Measurements from ENCODE around the gene MYO5A.
"Not testable (repeated sequence)": the region's sequence is repeated elsewhere in the genome, so short reads cannot be mapped to it uniquely, and the experiment has no call there.

Gene MYO5A

DNA sequence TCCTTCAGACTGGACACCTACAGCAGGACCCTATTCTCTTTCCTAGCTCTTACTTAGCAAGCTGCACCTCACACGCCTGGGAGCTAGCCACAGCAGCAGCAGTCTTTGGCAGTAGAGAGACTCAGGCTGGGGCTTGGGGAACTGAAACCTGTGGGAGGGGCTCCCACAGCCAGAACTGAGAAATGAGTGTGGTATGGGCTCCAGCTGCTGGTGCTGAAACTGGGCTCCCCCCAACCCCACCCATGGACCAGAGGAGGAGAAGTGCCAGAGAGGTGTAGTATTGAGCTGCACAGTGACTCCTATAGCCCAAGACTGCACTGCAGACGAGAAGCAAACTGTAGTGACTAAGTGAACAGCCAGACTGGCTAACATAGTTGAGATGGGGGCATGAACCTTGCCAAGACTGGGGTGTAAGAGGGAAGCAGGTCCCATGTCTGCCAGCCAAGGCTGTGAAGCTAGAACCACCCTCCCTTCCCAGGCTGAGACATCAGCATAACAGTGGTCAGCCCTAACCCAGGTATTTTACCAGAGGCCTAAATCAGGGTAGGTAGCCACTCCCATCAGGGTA lies 62.5 kb downstream of the MYO5A start:
- peak in 1 of 2 donors; percentile 8 for DNase-seq (ENCODE audit: low read depth in 1 of 2, low spot score in 1 of 2)

DNA sequence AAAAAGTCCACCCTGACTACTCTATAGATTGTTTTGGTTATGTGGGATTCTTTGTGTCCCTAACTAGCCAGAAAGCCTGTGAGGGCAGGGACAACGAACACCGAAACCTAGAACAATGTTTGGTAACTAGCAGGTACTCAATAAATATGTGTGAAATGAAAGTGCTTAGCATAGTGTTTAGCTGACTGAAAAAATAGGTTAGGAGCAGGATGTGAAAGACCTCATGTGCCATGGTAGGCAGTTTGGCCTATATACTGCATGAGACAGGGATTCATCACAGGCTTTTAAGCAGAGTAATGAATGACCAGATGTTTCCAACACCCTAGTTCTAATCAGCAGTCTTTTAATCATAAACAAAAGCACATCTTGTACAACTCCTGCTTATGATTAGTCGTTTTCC lies 64.2 kb downstream of the MYO5A start:
- DNase-seq (ENCODE audit: low read depth in 1 of 2, low spot score in 1 of 2), result no peak

DNA sequence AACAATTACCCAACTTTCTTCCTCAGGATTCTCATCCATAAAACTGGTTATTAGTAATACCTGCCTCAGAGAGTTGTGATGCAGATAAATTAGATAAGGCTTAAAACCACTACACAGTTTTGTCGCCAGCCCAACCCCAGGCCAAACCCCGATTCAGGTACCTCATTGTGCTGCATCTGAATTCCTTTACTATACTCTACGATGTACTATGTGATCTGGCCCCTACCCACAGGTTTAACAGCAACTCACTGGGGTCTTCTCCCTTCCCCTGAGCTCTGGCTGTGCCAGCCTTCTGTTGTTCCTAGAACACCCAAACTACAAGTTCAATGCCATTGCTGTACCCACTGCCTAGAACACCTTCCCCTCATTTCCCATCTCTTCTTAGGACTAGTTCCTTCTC lies 64.6 kb downstream of the MYO5A start:
- DNase-seq (ENCODE audit: low read depth in 1 of 2, low spot score in 1 of 2), result no peak

DNA sequence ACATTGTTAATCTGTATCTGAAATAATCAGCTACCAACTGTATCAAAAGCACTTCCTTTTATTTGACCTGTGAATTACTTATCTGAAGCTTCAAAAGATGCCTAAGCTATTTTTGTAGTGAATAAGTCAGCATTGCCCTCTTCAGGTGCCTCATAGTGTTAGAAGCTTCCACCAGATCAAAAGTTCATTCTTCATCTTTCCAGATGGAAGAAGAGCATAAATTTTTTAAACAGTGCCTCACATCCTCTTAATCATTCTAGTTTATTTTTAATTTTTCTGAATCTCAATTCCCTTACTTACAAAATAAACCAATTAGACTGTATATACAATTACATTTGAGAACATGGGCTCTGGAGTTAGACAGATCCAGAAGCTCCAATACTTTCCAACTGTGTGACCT lies 65.0 kb downstream of the MYO5A start:
- DNase-seq (ENCODE audit: low read depth in 1 of 2, low spot score in 1 of 2), result no peak

DNA sequence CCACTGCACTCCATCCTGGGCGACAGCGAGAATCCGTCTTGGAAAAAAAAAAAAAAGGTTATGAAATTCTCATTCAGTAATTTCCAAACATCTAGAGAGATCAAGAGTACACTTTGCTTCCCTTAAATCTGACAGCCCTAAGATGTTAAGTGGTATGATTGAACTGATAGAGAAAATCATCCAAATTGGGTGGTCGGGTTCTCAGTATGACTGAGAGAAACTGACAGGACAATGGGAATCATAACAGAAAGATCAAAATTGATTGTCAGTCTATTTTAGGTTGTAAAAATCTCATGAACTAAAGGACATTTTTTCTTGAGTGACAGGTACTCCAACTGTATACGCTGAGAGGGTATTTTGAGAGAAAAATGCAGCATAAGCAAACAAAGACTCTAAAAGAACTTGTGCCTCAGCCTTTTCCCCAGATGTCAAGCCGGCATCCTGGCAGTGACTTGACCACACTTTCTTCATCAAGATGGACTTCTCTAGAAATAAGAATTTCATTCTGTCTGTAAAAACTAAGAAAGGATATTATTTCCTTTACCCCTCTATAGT lies 65.8 kb downstream of the MYO5A start:
- DNase-seq (ENCODE audit: low read depth in 1 of 2, low spot score in 1 of 2), result no peak

DNA sequence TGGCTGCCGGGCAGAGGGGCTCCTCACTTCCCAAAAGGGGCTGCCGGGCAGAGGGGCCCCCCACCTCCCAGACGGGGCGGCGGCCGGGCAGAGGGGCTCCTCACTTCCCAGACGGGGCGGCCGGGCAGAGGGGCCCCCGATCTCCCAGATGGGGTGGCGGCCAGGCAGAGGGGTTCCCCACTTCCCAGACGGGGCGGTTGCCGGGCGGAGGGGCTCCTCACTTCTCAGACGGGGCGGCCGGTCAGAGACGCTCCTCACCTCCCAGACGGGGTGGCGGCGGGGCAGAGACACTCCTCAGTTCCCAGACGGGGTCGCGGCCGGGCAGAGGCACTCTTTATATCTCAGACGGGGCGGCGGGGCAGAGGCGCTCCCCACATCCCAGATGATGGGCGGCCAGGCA lies 69.0 kb downstream of the MYO5A start:
- not testable (repeated sequence) for DNase-seq (ENCODE audit: low read depth in 1 of 2, low spot score in 1 of 2)

DNA sequence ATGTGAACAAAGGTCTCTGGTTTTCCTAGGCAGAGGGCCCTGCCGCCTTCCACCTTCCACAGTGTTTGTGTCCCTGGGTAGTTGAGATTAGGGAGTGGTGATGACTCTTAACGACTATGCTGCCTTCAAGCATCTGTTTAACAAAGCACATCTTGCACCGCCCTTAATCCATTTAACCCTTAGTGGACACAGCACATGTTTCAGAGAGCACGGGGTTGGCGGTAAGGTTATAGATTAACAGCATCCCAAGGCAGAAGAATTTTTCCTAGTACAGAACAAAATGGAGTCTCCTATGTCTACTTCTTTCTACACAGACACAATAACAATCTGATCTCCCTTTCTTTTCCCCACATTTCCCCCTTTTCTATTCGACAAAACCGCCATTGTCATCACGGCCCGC lies 69.4 kb downstream of the MYO5A start:
- not testable (repeated sequence) for DNase-seq (ENCODE audit: low read depth in 1 of 2, low spot score in 1 of 2)

DNA sequence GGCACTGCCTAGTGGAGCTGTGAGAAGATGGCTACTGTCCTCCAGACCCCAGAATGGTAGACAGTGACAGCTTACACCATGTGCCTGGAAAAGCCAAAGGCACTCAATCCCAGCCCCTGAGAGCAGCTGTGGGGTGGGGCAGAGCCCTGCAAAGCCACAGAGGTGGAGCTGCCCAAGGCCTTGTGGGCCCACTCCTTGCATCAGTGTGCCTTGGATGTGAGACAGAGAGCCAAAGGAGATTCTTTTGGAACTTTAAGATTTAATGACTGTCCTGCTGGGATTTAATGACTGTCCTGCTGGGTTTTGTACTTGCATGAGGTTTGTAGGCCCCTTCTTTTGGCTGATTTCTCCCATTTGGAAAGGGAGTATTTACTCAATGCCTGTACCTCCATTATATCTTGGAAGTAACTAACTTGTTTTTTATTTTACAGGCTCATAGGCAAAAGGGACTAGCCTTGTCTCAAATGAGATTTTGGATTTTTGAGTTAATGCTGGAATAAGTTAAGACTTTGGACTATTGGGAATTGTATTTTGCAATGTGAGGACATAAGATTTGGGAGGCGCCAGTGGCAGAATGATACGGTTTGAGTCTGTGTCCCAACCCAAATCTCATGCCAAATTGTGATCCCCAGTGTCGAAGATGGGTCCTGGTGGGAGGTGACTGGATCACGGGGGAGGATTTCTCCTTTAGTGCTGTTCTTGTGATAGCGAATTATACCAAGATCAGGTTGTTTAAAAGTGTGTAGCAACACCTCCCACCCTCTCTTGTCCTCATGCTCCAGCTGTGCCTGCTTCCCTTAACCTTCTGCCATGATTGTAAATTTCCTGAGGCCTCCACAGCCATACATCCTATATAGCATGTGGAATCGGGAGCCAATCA lies 80.4 kb downstream of the MYO5A start:
- no peak for DNase-seq (ENCODE audit: low read depth in 1 of 2, low spot score in 1 of 2)

DNA sequence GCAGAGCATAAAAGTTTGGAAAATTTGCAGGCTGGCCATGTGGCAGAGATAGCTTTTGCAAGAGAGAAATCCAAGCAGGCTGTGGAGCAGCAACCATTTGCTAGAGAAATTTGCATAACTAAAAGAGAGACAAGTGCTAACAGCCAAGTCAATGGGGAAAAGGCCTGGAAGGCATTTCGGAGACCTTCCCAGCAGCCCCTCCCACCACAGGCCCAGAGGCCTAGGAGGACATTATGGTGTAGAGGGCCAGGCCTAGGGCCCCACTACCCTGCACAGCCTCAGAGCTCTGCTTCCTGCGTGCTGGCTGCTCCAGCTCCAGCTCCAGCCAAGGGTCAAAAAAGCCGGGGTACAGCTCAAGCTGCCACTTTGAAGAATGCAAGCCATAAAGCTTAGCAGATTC lies 82.7 kb downstream of the MYO5A start:
- DNase-seq (ENCODE audit: low read depth in 1 of 2, low spot score in 1 of 2), result no peak

DNA sequence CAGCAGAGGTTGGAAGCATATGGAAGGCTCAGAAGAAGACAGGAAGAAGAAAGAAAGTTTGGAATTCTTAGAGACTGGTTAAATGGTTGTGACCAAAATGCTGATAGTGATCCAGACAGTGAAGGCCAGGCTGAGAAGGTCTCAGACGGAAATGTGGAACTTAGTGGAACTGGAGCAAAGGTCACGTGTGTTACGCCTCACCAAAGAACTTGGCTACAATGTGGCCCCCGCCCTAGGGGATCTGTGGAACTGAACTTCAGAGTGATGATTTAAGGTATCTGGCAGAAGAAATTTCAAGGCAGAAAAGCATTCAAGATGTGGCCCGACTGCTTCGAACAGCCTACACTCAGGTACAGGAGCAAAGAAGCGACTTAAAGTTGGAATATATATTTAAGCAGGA lies 83.1 kb downstream of the MYO5A start:
- DNase-seq (ENCODE audit: low read depth in 1 of 2, low spot score in 1 of 2), result no peak

DNA sequence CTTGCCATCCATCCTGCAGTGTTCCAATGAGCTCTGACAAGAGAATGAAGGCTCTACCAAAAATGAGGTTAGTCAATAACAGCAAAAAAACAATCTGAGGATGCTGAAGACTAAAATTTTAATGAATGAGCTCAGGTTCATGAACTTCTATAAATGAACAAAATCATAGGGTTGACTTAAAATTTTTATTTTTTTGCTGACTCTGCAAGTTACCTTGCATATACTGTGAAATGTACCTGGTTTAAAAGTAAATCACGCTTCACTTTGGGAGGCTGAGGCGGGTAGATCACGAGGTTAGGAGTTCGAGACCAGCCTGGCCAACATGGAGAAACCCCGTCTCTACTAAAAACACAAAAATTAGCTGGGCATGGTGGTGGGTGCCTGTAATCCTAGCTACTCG lies 85.5 kb downstream of the MYO5A start:
- not testable (repeated sequence) for DNase-seq (ENCODE audit: low read depth in 1 of 2, low spot score in 1 of 2)

DNA sequence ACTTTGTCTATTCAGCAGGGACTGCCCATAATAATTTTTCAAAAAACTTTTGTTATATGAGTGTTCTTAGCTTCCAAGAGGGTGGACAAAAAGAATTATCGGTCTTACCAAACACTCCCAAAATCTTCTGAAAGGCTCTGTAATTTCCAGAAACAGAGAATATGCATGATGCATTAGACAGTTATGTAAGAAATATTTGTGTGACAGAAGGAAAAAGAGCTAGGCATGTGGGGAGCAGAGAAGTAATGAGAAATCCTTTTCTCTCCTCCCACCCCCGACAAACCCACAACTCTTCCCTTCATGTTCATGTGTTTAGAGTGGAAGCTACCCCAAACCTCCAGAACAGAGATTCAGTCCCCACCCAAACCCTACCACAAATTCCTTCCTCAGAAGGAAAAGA lies 86.8 kb downstream of the MYO5A start:
- no peak for DNase-seq (ENCODE audit: low read depth in 1 of 2, low spot score in 1 of 2)

DNA sequence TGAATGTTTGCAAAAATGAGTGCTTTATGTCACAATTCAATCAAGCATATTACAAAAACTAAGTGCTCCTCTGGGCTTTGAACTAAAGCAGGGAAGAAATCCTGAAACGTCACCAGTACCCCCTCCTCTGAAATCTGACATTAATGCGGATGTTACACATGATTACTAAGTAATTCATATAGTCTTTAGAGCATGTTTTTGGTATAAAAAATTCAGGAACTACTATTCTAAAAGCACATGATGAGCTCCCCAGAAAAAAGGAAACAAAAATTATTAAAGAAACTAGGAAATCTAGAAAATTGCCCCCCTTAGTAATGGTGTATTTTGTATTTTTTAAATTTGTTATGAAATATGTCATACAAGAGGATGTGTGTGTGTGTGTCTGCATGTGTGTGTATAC lies 87.7 kb downstream of the MYO5A start:
- DNase-seq (ENCODE audit: low read depth in 1 of 2, low spot score in 1 of 2), result no peak

DNA sequence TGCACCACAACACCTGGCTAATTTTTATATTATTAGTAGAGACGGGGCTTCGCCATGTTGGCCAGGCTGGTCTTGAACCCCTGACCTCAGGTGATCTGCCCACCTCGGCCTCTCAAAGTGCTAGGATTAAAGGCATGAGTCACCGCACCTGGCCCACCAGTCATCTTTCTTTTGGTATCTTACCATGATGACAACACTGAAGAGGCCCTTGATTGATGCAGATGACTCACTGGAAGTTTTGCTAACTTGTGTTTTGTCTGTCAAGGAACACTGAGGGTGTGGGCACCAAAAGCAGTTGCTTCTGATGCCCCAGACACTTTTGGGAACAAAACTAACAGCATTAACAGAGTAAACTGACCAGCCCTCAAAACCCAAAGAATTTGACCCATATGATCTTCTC lies 88.3 kb downstream of the MYO5A start:
- DNase-seq (ENCODE audit: low read depth in 1 of 2, low spot score in 1 of 2), result peak in 1 of 2 donors; percentile 4

DNA sequence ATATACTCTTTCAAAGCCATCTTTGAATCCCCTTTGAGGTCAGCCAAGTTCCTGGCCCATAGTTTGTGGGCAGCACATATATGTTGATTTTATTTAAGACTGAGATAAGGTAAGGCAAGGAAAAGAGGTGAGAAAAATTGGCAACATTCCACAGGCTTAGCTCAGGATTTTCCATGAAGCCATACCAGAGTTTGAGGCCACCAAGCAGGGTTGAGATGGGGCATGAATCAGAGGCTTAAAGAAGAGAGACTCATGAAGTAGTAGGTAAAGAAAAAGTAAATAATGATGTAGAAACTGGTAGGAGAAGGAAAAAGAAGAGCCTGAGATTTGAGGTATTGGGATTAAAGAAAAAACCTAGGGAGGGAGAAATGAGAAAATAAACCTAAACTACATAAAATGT lies 89.2 kb downstream of the MYO5A start:
- no peak for DNase-seq (ENCODE audit: low read depth in 1 of 2, low spot score in 1 of 2)

DNA sequence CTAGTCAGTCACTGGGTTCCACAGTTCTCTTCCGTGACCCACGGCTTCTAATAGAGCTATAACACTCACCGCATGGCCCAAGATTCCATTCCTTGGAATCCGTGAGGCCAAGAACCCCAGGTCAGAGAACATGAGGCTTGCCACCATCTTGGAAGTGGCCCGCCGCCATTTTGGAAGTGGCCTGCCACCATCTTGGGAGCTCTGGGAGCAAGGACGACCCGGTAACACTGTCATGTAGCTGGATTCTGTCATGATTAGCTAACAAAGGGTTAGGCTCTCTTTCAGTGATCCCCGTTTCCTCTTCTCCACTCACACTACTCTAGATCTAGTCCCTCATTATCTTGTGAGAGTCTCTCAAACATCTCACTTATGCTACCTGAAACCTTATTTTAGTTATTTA lies 89.6 kb downstream of the MYO5A start:
- not testable (repeated sequence) for DNase-seq (ENCODE audit: low read depth in 1 of 2, low spot score in 1 of 2)

DNA sequence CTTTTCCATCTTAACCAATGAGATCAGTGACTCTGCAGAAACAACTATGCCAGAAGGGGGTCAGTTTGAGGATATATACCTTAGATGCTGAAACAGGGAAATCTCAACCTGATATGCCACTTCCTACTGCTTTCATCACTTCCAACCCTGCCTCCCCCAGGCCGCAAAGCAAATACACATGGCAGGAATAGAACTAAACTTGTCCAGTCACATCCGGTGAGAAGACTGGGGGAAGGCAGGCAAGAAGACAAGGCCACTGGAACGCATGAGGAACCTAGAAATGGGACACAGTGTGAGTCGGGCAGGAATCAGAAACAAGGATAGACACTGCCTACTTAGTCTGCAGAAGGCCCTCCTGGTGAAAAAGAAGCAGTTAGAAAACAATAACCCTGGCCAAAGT lies 90.6 kb downstream of the MYO5A start:
- no peak for DNase-seq (ENCODE audit: low read depth in 1 of 2, low spot score in 1 of 2)

DNA sequence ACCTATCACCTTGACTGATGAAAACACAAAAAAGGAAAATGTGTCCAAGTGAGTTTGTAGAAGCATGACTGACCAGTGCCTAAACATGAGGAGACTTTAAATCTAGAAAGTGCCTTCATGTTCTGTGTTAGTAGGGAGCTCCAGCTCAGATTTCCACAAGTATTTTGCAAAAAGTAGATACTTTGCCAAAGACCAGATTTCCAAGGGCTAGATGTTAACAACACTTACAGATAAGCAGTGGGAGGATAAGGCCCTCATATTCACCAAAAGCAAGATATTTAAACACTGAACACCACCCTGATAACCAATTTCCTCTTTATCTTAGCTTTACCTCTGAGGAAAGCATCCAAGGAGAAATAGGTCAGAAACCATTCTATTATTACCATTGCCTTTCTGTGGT lies 91.0 kb downstream of the MYO5A start:
- DNase-seq (ENCODE audit: low read depth in 1 of 2, low spot score in 1 of 2), result no peak

DNA sequence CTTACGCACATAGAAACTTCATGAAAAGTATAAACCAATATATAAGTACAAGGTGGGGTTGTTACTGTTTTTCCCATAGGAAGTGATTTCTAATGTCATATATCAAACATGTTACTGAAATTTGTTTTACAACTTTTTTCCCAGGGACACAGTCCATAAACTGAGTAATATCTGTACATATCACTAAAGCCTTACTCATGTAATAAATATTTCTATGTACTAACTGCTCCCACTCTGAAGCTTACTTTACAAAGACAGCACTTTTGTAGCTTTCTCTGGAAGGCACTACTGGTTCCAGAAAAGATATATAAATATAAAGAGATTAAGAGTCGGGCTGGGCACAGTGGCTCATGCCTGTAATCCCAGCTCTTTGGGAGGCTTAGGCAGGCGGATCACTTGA lies 91.7 kb downstream of the MYO5A start:
- DNase-seq (ENCODE audit: low read depth in 1 of 2, low spot score in 1 of 2), result no peak

DNA sequence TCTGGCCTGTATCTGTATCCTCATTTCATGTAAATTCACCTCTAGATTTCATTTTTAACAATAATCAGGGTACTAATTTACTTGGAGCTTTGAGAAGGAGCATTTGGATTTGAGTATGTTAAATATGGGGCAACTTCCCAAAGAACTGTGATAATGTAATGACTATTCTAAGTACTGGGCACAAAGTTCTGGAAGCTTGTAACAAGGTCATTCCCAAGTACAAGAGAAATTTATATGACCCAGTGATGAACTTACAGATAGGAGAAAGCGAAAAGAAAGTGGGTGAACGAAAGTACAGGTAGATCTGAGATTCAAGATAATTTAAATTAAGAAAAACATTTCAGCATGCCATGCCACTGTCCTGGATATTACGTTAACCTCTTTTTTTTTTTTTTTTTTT lies 93.8 kb downstream of the MYO5A start:
- DNase-seq (ENCODE audit: low read depth in 1 of 2, low spot score in 1 of 2), result no peak

DNA sequence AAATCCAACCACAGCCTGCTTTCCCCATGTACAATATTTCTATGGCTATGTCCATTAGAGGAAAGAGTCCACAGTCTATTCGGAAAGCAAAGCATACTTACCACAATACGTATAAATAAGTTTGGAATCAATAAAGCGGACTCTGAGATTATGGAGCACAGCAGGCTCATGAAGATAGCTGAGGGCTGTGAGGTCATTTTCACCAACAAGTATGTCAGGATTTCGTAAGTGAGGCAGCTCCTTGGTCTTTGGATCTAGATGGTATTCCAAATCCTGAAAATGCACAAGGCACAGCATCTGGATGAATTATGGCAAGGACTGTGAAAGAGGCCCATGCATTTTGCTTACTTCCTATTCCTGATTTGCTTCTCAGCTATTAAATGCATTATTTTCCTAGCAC lies 100.4 kb downstream of the MYO5A start:
- DNase-seq (ENCODE audit: low read depth in 1 of 2, low spot score in 1 of 2), result no peak

DNA sequence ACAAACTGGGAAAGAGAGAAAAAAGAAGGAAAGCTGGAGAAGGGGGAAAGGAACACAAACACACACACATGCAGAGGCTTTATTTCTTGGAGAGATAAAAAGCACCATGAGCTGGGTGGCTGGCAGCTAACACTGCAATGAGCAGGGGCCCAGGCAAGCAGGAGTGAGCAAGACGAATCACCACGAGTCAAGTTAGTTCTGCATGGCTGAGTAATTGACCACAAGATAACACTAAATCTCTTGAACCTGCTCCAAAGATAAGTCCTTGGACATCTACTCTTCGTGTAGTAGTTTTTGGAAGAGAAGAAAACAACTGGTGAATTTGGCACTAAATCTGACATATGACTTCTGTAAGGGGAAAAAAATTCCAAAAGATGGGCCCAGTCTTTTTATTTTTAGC lies 100.9 kb downstream of the MYO5A start:
- no peak for DNase-seq (ENCODE audit: low read depth in 1 of 2, low spot score in 1 of 2)

Data from stimulated activated CD4-positive, alpha-beta T cell treated with anti-CD3 and anti-CD28 coated beads, Interleukin-15, amount 100 ng/mL, for 1 hour (primary cell).